SK-N-SH (cell line): Measurements from ENCODE around the gene TBK1. TPM values are rescaled to one million over a fixed set of nuclear protein-coding genes. Genes with fewer than 3 reads are reported as not detected.
A peak's percentile ranks its signal among the peaks of the same experiment; 100 is the strongest.

Experiments used
- CTCF ChIA-PET: fragments of 300-600, 350-600 bp; formaldehyde crosslinking; extraction: SDS; loops from one replicate; lab custom pipeline; 2021; lab: Yijun Ruan, JAX
- POLR2A ChIA-PET: fragments of 350-600 bp; sonication (Branson Sonifier 250); formaldehyde crosslinking; extraction: SDS; loops from one replicate; lab custom pipeline; 2020; ENCODE audit warnings: antibody characterized with exemption, inconsistent platforms; lab: Yijun Ruan, JAX
- DNase-seq: peaks from one replicate; pipeline ENCODE4 v3.0.0; 2012
- H2AFZ ChIP-seq: fragments of 200-600 bp; sonication (generic); 2 replicates; pipeline ENCODE4 v1.8.1; 2016; ENCODE audit warnings: antibody characterized with exemption, mild to moderate bottlenecking, low read depth
- H3F3A ChIP-seq: fragments of 200-600 bp; sonication (generic); replicated peaks from 2 replicates; pipeline ENCODE3; 2016; ENCODE audit warnings: antibody characterized with exemption, mild to moderate bottlenecking; ENCODE audit not compliant: insufficient read depth
- H3K27ac ChIP-seq, 2 experiments: fragments of 200-500 bp in 1 of 2; fragments of 200-600 bp in 1 of 2; sonication (Bioruptor generic) in 1 of 2; sonication (generic), shearing (Covaris generic) in 1 of 2; 2 replicates each; pipeline versions ENCODE4 v1.5.1 to v1.6.1; 2014 to 2016; ENCODE audit warnings: low read depth in 2 of 2, inconsistent platforms in 1 of 2, low read length in 1 of 2, mild to moderate bottlenecking in 1 of 2, mixed read lengths in 1 of 2
- H3K27me3 ChIP-seq: fragments of 200-600 bp; sonication (generic), shearing (Covaris generic); 2 replicates; pipeline ENCODE4 v1.6.1; 2016; ENCODE audit warnings: mixed run types; ENCODE audit not compliant: insufficient read depth
- H3K36me3 ChIP-seq, 2 experiments: fragments of 200-500 bp in 1 of 2; fragments of 200-600 bp in 1 of 2; sonication (Bioruptor generic) in 1 of 2; sonication (generic) in 1 of 2; replicated peaks in 1 of 2; 2 replicates each; pipeline versions ENCODE3 to v1.5.1; 2014 to 2016; ENCODE audit warnings: low read length in 1 of 2, mild to moderate bottlenecking in 1 of 2; ENCODE audit not compliant: insufficient read depth in 2 of 2, control insufficient read depth in 1 of 2
- H3K4me1 ChIP-seq, 2 experiments: fragments of 200-500 bp in 1 of 2; fragments of 200-600 bp in 1 of 2; sonication (Bioruptor generic) in 1 of 2; sonication (generic), shearing (Covaris generic) in 1 of 2; 2 replicates each; pipeline versions ENCODE4 v1.5.1 to v1.6.1; 2014 to 2016; ENCODE audit warnings: low read depth in 1 of 2, low read length in 1 of 2, mixed run types in 1 of 2; ENCODE audit not compliant: insufficient read depth in 2 of 2, control insufficient read depth in 1 of 2
- H3K4me2 ChIP-seq: fragments of 200-600 bp; sonication (generic), shearing (Covaris generic); 2 replicates; pipeline ENCODE4 v1.6.1; 2017; ENCODE audit warnings: mixed run types
- H3K4me3 ChIP-seq, 2 experiments: fragments of 200-500 bp in 1 of 2; fragments of 200-600 bp in 1 of 2; sonication (Bioruptor generic) in 1 of 2; sonication (generic), shearing (Covaris generic) in 1 of 2; 2 replicates each; pipeline versions ENCODE4 v1.5.1 to v1.8.1; 2014 to 2016; ENCODE audit warnings: low read depth in 2 of 2, inconsistent platforms in 1 of 2, low read length in 1 of 2, mild to moderate bottlenecking in 1 of 2, mixed read lengths in 1 of 2, moderate library complexity in 1 of 2
- H3K79me2 ChIP-seq: fragments of 200-600 bp; sonication (generic); 2 replicates; pipeline ENCODE4 v1.8.1; 2017; ENCODE audit warnings: mild to moderate bottlenecking; ENCODE audit not compliant: insufficient read depth
- H3K9ac ChIP-seq: fragments of 200-600 bp; sonication (generic); 2 replicates; pipeline ENCODE4 v1.6.1; 2017; ENCODE audit warnings: mixed run types
- H3K9me2 ChIP-seq: fragments of 200-600 bp; sonication (generic); 2 replicates; pipeline ENCODE4 v1.6.1; 2017; ENCODE audit warnings: mixed run types
- H3K9me3 ChIP-seq: fragments of 200-600 bp; sonication (generic); 2 replicates; pipeline ENCODE4 v1.6.1; 2017; ENCODE audit warnings: mixed run types, mild to moderate bottlenecking, moderate library complexity
- H4K20me1 ChIP-seq: fragments of 200-600 bp; sonication (generic); 2 replicates; pipeline ENCODE4 v1.6.1; 2017; ENCODE audit warnings: mild to moderate bottlenecking, mixed run types; ENCODE audit not compliant: insufficient read depth
- CHD2 ChIP-seq: fragments of 150-350 bp; IDR thresholded peaks from 2 replicates; pipeline ENCODE4 v1.6.1; 2018; ENCODE audit warnings: low read length; ENCODE audit not compliant: partially characterized antibody
- CTCF ChIP-seq: fragments of 200-600 bp; sonication (generic); IDR thresholded peaks from 2 replicates; pipeline ENCODE4 v1.6.1; 2017; ENCODE audit warnings: antibody characterized with exemption, mild to moderate bottlenecking, moderate library complexity
- ELF1 ChIP-seq: IDR thresholded peaks from 2 replicates; pipeline ENCODE4 v1.4.0; 2012
- EZH2phosphoT487 ChIP-seq: fragments of 200-600 bp; sonication (generic); IDR thresholded peaks from 2 replicates; pipeline ENCODE4 v1.6.1; 2017; ENCODE audit warnings: low read depth, mixed run types, mild to moderate bottlenecking, antibody characterized with exemption, moderate library complexity, borderline replicate concordance
- FOSL2 ChIP-seq: IDR thresholded peaks from 2 replicates; pipeline ENCODE4 v1.4.0; 2012; ENCODE audit warnings: low read depth, mild to moderate bottlenecking, moderate library complexity, borderline replicate concordance
- FOXJ3 ChIP-seq: sonication (generic); formaldehyde crosslinking; IDR thresholded peaks from 2 replicates; pipeline ENCODE4 v1.5.1; 2020; ENCODE audit warnings: mild to moderate bottlenecking, missing genetic modification reagents
- PBX3 ChIP-seq: IDR thresholded peaks from 2 replicates; pipeline ENCODE4; 2012
- RAD21 ChIP-seq: IDR thresholded peaks from 2 replicates; pipeline ENCODE4 v1.6.1; 2012; ENCODE audit warnings: mild to moderate bottlenecking, low read length
- RFX5 ChIP-seq: IDR thresholded peaks from 2 replicates; pipeline ENCODE4 v1.6.1; 2012; ENCODE audit warnings: mild to moderate bottlenecking, improper control_type of control experiment, low read length
- SIN3A ChIP-seq: IDR thresholded peaks from 2 replicates; pipeline ENCODE4 v1.6.1; 2012; ENCODE audit warnings: low read depth, mild to moderate bottlenecking, low read length, moderate library complexity, borderline replicate concordance
- SMC3 ChIP-seq: IDR thresholded peaks from 2 replicates; pipeline ENCODE4 v1.6.1; 2012; ENCODE audit warnings: low read depth, low read length, improper control_type of control experiment
- USF2 ChIP-seq: fragments of 150-350 bp; IDR thresholded peaks from 2 replicates; pipeline ENCODE4 v1.6.1; 2017; ENCODE audit warnings: antibody characterized with exemption, low read length, low read depth, borderline replicate concordance
- ZBTB33 ChIP-seq: IDR thresholded peaks from 2 replicates; pipeline ENCODE4 v1.4.0; 2012; ENCODE audit warnings: low read depth, borderline replicate concordance
- WGBS: methylation state at CpG from one replicate; pipeline ENCODE4 v1.1.6; 2017; ENCODE audit warnings: low lambda C conversion rate; 5-methylcytosine and 5-hydroxymethylcytosine counted together
- polyA plus RNA-seq, 3 experiments: library from polyadenylated mRNA; depleted of rRNA; stranded (reverse); fragments of >200 nt; gene quantifications; 2 replicates each; pipeline ENCODE4 v1.2.3, GENCODE V29; 2012

Gene TBK1
- polyA plus RNA-seq, 1 of the 3 experiments (the other 2 are of a cell fraction), result 8.2 TPM

- TF ChIP-seq CTCF (no peak), CHD2 (no peak), PBX3 (no peak)
Observed at GRCh38 chr12:64457923-64458322, 6.0 kb downstream of the TBK1 start (continued).

GRCh38 chr12:64459394-64459891 is 7.5 kb downstream of the TBK1 start:
- Histone ChIP-seq H3K4me1 (peaks cover 0 to 19% of the 10 kb centered on the region in 2 experiments; a peak in 2 of 4 replicates), H3K9ac (peak overlapping the region; percentile 7; the same call in 1 of the 2 replicates), H3K9me3 (no peaks in the 10 kb centered on the region), H3K4me3 (no peak overlapping the region; a peak in 1 of 4 replicates), H3F3A (peaks cover 6% of the 10 kb centered on the region), H3K9me2 (no peaks in the 10 kb centered on the region), H3K4me2 (peak overlapping the region; percentile 42), H3K27me3 (no peaks in the 10 kb centered on the region), H2AFZ (no peak overlapping the region), H3K27ac (peak overlapping the region in 1 of 2 experiments; percentile 17; a peak in 2 of 4 replicates)
- no peak for DNase-seq
- CTCF ChIA-PET, result interaction anchor here (2.1 kb wide), 1 partner anchor 90 kb away, joined by 5 read pairs; no protein-coding TSS in a partner anchor
- POLR2A ChIA-PET, result no interaction called here
- TF ChIP-seq SMC3, result no peak
- no peak for TF ChIP-seq EZH2phosphoT487
- no peak for TF ChIP-seq PBX3
- TF ChIP-seq FOXJ3 (CRISPR knock-in tag), result no peak
- TF ChIP-seq ZBTB33, result no peak
- no peak for TF ChIP-seq FOSL2
- TF ChIP-seq SIN3A, result no peak
- no peak for TF ChIP-seq ELF1
- no peak for TF ChIP-seq RAD21
- no peak for TF ChIP-seq USF2
- TF ChIP-seq RFX5, result no peak
- TF ChIP-seq, all 33 proteins: peak for 0
- Histone ChIP-seq H3K79me2 (peaks cover 87% of the 10 kb centered on the region), H4K20me1 (peaks cover 14% of the 10 kb centered on the region; the same call in 1 of the 2 replicates), H3K36me3 (peaks cover 35 to 40% of the 10 kb centered on the region in 2 experiments)
- WGBS, result 77% methylated on average over 3 of the region's 3 CpGs
